GM23338 (cell line): ENCODE measurements around the gene CLSTN2.

ENCODE experiments used
- EZH2 ChIP-seq: fragments of 200-600 bp; sonication (generic); IDR thresholded peaks from one replicate; pipeline ENCODE4 v1.8.0; 2017; ENCODE audit warnings: antibody characterized with exemption, mild to moderate bottlenecking, low read depth; ENCODE audit not compliant: unreplicated experiment
- POLR2AphosphoS5 ChIP-seq: IDR thresholded peaks from 2 replicates; pipeline ENCODE4 v1.6.1; 2016; ENCODE audit warnings: antibody characterized with exemption, low read depth
- TF ChIP-seq, protein P1 (sequence below), 2 experiments: fragments of 200-600 bp in 1 of 2; sonication (generic) in 1 of 2; conservative IDR thresholded peaks; 2 replicates each; pipeline versions ENCODE4 v1.5.1 to v1.6.1; 2016 to 2017; ENCODE audit warnings: antibody characterized with exemption in 2 of 2, low read depth in 2 of 2, mild to moderate bottlenecking in 2 of 2, moderate library complexity in 1 of 2

DNA sequence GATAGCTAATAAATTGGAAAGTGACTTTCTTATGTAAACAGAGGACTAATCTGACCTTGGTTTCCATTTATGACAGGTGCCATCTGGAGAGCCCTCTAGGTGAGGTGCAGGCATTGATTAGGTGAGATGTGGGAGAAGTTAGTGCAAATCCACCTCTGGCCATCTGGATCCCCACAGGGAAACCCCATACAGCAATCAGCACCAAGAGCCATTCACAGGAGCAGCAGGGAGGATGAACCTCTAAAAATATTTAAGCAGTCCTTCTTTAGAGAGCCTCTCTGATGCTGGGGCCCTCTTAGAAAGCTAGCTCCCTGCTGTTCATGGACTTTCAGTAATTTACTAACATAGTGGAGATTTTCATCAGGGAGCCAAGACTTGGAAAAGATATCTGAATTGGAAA, 69.3 kb downstream of the CLSTN2 start:
- TF ChIP-seq POLR2AphosphoS5: no peak
- TF ChIP-seq, protein P1, sequence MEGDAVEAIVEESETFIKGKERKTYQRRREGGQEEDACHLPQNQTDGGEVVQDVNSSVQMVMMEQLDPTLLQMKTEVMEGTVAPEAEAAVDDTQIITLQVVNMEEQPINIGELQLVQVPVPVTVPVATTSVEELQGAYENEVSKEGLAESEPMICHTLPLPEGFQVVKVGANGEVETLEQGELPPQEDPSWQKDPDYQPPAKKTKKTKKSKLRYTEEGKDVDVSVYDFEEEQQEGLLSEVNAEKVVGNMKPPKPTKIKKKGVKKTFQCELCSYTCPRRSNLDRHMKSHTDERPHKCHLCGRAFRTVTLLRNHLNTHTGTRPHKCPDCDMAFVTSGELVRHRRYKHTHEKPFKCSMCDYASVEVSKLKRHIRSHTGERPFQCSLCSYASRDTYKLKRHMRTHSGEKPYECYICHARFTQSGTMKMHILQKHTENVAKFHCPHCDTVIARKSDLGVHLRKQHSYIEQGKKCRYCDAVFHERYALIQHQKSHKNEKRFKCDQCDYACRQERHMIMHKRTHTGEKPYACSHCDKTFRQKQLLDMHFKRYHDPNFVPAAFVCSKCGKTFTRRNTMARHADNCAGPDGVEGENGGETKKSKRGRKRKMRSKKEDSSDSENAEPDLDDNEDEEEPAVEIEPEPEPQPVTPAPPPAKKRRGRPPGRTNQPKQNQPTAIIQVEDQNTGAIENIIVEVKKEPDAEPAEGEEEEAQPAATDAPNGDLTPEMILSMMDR (conservative IDR thresholded peaks at IDR 0.05; ENCODE audit: low read depth in 2 of 2): no peak
- TF ChIP-seq EZH2: no peak
